ENCODE results near the gene FHOD3.

- no peak for TF ChIP-seq FOXM1 (IDR thresholded peaks at IDR 0.05; ENCODE audit: low read depth)
- no peak for TF ChIP-seq FOXM1 (CRISPR knock-in tag; IDR thresholded peaks at IDR 0.05; ENCODE audit: low read depth)
- TF ChIP-seq, protein P1, sequence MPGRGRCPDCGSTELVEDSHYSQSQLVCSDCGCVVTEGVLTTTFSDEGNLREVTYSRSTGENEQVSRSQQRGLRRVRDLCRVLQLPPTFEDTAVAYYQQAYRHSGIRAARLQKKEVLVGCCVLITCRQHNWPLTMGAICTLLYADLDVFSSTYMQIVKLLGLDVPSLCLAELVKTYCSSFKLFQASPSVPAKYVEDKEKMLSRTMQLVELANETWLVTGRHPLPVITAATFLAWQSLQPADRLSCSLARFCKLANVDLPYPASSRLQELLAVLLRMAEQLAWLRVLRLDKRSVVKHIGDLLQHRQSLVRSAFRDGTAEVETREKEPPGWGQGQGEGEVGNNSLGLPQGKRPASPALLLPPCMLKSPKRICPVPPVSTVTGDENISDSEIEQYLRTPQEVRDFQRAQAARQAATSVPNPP (IDR thresholded peaks at IDR 0.05; ENCODE audit: borderline replicate concordance, insufficient read depth, insufficient read length) = no peak
Observed at GRCh38 chr18:36398419-36398818, 100.9 kb downstream of the FHOD3 start.

Measured in K562 (cell line).